Naive thymus-derived CD8-positive, alpha-beta T cell (primary cell): ENCODE measurements around the gene IL16. TPM values are rescaled to one million over a fixed set of nuclear protein-coding genes. Genes with fewer than 3 reads are reported as not detected.
"Not testable (repeated sequence)": the region's sequence is repeated elsewhere in the genome, so short reads cannot be mapped to it uniquely, and the experiment has no call there.

Experiments
- ATAC-seq, 2 donors: fragments of 150-1000 bp; cut with Tn5 transposase in 1 of 2; sonication (Bioruptor Pico), chemical (Tn5 transposase) in 1 of 2; 1 replicate in 1 of 2; 2 replicates in 1 of 2; pipeline ENCODE4 v1.10.0; 2021; ENCODE audit warnings: mild to moderate bottlenecking in 2 of 2, moderate library complexity in 2 of 2
- POLR2A ChIA-PET: fragments of 350-600 bp; sonication (Branson Sonifier 250); formaldehyde crosslinking; loops from one replicate; lab custom pipeline; 2021; ENCODE audit warnings: antibody characterized with exemption; lab: Charles Lee
- DNase-seq, 10 donors: peaks; one replicate each; pipeline versions ENCODE4 v3.0.0 to v3.0.0-alpha.2; 2020 to 2022
- H3K27ac Mint-ChIP-seq, 10 donors: one replicate each; pipeline ENCODE4 v1.8.0; 2020 to 2022; ENCODE audit warnings: mild to moderate bottlenecking in 10 of 10, mixed read lengths in 10 of 10, moderate library complexity in 4 of 10, inconsistent platforms in 1 of 10
- H3K27me3 Mint-ChIP-seq, 5 donors: one replicate each; pipeline ENCODE4 v1.8.0; 2021 to 2022; ENCODE audit warnings: mixed read lengths in 5 of 5
- H3K36me3 Mint-ChIP-seq, 3 donors: one replicate each; pipeline ENCODE4 v1.8.0; 2020 to 2022; ENCODE audit warnings: mixed read lengths in 3 of 3, mild to moderate bottlenecking in 2 of 3, inconsistent platforms in 1 of 3
- H3K4me1 Mint-ChIP-seq, 4 donors: one replicate each; pipeline ENCODE4 v1.8.0; 2021 to 2022; ENCODE audit warnings: mixed read lengths in 4 of 4
- H3K4me3 Mint-ChIP-seq, 10 donors: one replicate each; pipeline ENCODE4 v1.8.0; 2020 to 2022; ENCODE audit warnings: mild to moderate bottlenecking in 10 of 10, mixed read lengths in 10 of 10, moderate library complexity in 6 of 10, inconsistent platforms in 1 of 10
- H3K9me3 Mint-ChIP-seq, 9 donors: one replicate each; pipeline ENCODE4 v1.8.0; 2020 to 2022; ENCODE audit warnings: mixed read lengths in 9 of 9, mild to moderate bottlenecking in 3 of 9, inconsistent platforms in 1 of 9, moderate library complexity in 1 of 9
- polyA plus RNA-seq, 3 donors: library from polyadenylated mRNA; unstranded; fragments of 300-500 nt; fragmentation: Illumina TruSeq; gene quantifications; one replicate each; pipeline ENCODE4 v1.2.3, GENCODE V29; 2021
- total RNA-seq, 8 experiments: library from RNA in 2 of 8; stranded (reverse) in 2 of 8; gene quantifications; one replicate each; pipeline ENCODE4 v1.2.3 and lab custom pipeline; 2021 to 2026

IL16 gene
- total RNA-seq: 100 to 1,000 TPM; 395 to 415 TPM
- polyA plus RNA-seq: 100 to 1,000 TPM; 193 to 428 (median 311) TPM
- 169 to 645 (median 355) reads per million in 6 experiments for total RNA-seq (lab: John Stamatoyannopoulos, UW)

DNA sequence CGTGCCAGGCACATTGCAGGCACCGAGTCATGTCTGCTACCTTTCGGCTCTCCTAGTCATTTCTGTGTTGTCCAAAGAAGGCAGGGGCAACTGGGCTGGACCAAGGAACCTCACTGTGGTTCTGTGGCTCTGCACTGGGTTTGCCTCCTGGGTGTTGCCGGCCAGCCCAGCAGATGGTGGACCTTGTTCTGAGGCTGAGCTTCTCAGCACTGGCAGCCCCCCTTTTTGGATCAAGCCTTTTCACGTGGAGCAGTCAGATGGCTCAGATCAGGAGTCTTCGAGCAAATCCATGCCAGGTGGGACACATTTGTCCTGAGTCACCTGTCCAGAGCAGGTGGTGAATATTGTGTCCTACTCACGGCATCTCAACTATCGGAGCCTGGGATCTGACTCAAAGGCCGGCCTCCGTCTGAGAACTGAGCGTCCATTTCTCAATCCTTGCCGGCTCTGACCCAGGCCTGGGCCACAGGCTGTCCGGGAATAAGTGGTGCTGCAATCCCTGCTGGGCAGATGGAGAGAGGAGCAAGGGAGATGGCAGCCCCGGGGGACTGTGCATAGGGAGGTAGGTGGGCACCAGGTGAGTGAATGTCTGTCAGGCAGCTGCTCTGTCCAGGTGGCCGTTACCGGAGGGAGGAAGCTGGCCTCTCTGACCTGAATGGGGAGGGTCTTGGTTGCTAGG is at the start of gene IL16:
Gene IL16 (plus strand): TSS at position 304 of the 679 bp plus-strand sequence. CDS start 28,521 bp downstream, outside the sequence.
- POLR2A ChIA-PET: no interaction called here
- Mint-ChIP-seq H3K9me3 (no peaks in the 10 kb centered on the region), H3K36me3 (no peaks in the 10 kb centered on the region), H3K27ac (no peak within 1 kb of the TSS), H3K27me3 (peaks cover under 1 to 29% (median 14%) of the 10 kb centered on the region in 5 donors), H3K4me3 (no peak within 1 kb of the TSS), H3K4me1 (peaks cover 0 to 2% (median 0%) of the 10 kb centered on the region in 4 donors)
- DNase-seq: no peak
- no peak for ATAC-seq

DNA sequence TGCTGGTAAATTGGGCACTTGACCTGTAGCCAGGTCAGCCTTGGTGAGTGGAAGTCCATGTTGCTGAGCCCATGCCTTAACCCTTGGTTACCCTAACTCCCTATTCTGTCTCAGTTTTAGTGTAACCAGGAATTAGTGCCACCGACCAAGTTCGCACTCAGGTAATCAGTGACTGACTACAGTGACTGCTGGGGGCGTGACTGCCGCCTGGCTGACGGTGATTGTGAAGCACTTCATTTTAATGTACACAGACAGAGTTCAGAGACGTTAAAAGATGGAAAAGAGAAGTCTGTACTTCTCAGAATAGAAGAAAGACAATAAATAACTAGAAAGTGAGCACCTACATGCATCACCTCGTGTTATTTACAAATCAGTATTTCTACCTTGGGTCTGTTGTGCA is 45.3 kb upstream of the IL16 start:
- peaks cover 0 to 4% (median 0%) of the 10 kb centered on the region in 4 donors for H3K4me1 Mint-ChIP-seq
- ATAC-seq (no peak), DNase-seq (no peak)
- H3K27me3 Mint-ChIP-seq: peaks cover 0 to 4% (median 3%) of the 10 kb centered on the region in 5 donors
- no peaks in the 10 kb centered on the region for H3K9me3 Mint-ChIP-seq
- H3K36me3 Mint-ChIP-seq: no peaks in the 10 kb centered on the region
- no peak overlapping the region for H3K27ac Mint-ChIP-seq
- POLR2A ChIA-PET: no interaction called here
- no peak overlapping the region for H3K4me3 Mint-ChIP-seq

GRCh38 chr15:81152339-81152738 is 44.3 kb upstream of the IL16 start:
- Mint-ChIP-seq H3K36me3 (no peaks in the 10 kb centered on the region), H3K4me3 (no peak overlapping the region), H3K27me3 (peaks cover 0 to 4% (median under 1%) of the 10 kb centered on the region in 5 donors), H3K9me3 (no peaks in the 10 kb centered on the region), H3K4me1 (peaks cover 0 to 4% (median 0%) of the 10 kb centered on the region in 4 donors), H3K27ac (no peak overlapping the region)
- DNase-seq: no peak
- ATAC-seq: no peak
- POLR2A ChIA-PET: no interaction called here

- no peak for DNase-seq
- POLR2A ChIA-PET: no interaction called here
- Mint-ChIP-seq H3K9me3 (no peaks in the 10 kb centered on the region), H3K27ac (no peak overlapping the region), H3K36me3 (no peaks in the 10 kb centered on the region), H3K27me3 (peaks cover 0 to 4% (median 0%) of the 10 kb centered on the region in 5 donors), H3K4me3 (no peak overlapping the region), H3K4me1 (peaks cover 0 to 4% (median 0%) of the 10 kb centered on the region in 4 donors)
- no peak for ATAC-seq
These were observed 43.9 kb upstream of the IL16 start for GRCh38 chr15:81152799-81153198.

GRCh38 chr15:81155375-81156218 is 41.1 kb upstream of the IL16 start:
- H3K27me3 Mint-ChIP-seq: peaks cover 0 to 4% (median 0%) of the 10 kb centered on the region in 5 donors
- ATAC-seq (peak in 1 of 2 donors; percentile 38), DNase-seq (peak in 5 of 10 donors; percentile 6 to 36 (median 21))
- no peak overlapping the region for H3K4me3 Mint-ChIP-seq
- H3K27ac Mint-ChIP-seq: no peak overlapping the region
- POLR2A ChIA-PET: no interaction called here
- no peaks in the 10 kb centered on the region for H3K36me3 Mint-ChIP-seq
- no peaks in the 10 kb centered on the region for H3K9me3 Mint-ChIP-seq
- peaks cover under 1 to 5% (median 2%) of the 10 kb centered on the region in 4 donors for H3K4me1 Mint-ChIP-seq

- no peak for DNase-seq
- peaks cover 0 to 6% (median 2%) of the 10 kb centered on the region in 5 donors for H3K27me3 Mint-ChIP-seq
- POLR2A ChIA-PET: no interaction called here
- peaks cover 7 to 12% (median 9%) of the 10 kb centered on the region in 4 donors for H3K4me1 Mint-ChIP-seq
- H3K9me3 Mint-ChIP-seq: no peaks in the 10 kb centered on the region
- no peak for ATAC-seq
- no peak overlapping the region for H3K4me3 Mint-ChIP-seq
- H3K36me3 Mint-ChIP-seq: no peaks in the 10 kb centered on the region
- no peak overlapping the region for H3K27ac Mint-ChIP-seq
These were observed 40.4 kb upstream of the IL16 start for GRCh38 chr15:81156324-81156723.

- H3K4me3 Mint-ChIP-seq: no peak overlapping the region
- DNase-seq (no peak), ATAC-seq (no peak)
- peak overlapping the region in 1 of 10 donors; percentile 28 for H3K27ac Mint-ChIP-seq
- POLR2A ChIA-PET: interaction anchor here (0.6 kb wide), 1 partner anchor 174 kb away, joined by 3 read pairs; no protein-coding TSS in a partner anchor
- peaks cover 0 to 7% (median 0%) of the 10 kb centered on the region in 5 donors for H3K27me3 Mint-ChIP-seq
- no peaks in the 10 kb centered on the region for H3K9me3 Mint-ChIP-seq
- H3K4me1 Mint-ChIP-seq: peaks cover 14 to 23% (median 20%) of the 10 kb centered on the region in 4 donors
- no peaks in the 10 kb centered on the region for H3K36me3 Mint-ChIP-seq
These were observed 39.3 kb upstream of the IL16 start for GRCh38 chr15:81157195-81157938.

- Mint-ChIP-seq H3K36me3 (no peaks in the 10 kb centered on the region), H3K27me3 (peaks cover 0 to 9% (median 0%) of the 10 kb centered on the region in 5 donors), H3K4me3 (no peak overlapping the region), H3K4me1 (peaks cover 16 to 25% (median 20%) of the 10 kb centered on the region in 4 donors), H3K9me3 (no peaks in the 10 kb centered on the region), H3K27ac (no peak overlapping the region)
- DNase-seq (no peak), ATAC-seq (no peak)
- POLR2A ChIA-PET: no interaction called here
These were observed 38.8 kb upstream of the IL16 start for GRCh38 chr15:81157939-81158223.

GRCh38 chr15:81158561-81158960 is 38.1 kb upstream of the IL16 start:
- H3K27ac Mint-ChIP-seq, H3K36me3 Mint-ChIP-seq, POLR2A ChIA-PET, ATAC-seq, H3K9me3 Mint-ChIP-seq, H3K27me3 Mint-ChIP-seq, DNase-seq, H3K4me3 Mint-ChIP-seq: not testable (repeated sequence)
- peaks cover 16 to 25% (median 20%) of the 10 kb centered on the region in 4 donors for H3K4me1 Mint-ChIP-seq

- Mint-ChIP-seq H3K36me3 (no peaks in the 10 kb centered on the region), H3K4me1 (peaks cover 16 to 23% (median 20%) of the 10 kb centered on the region in 4 donors), H3K27ac (peak overlapping the region in 2 of 10 donors; percentile 24 to 95), H3K27me3 (peaks cover 0 to 13% (median 2%) of the 10 kb centered on the region in 5 donors), H3K4me3 (peak overlapping the region in 3 of 10 donors; percentile 2 to 52 (median 39)), H3K9me3 (no peaks in the 10 kb centered on the region)
- POLR2A ChIA-PET: no interaction called here
- DNase-seq (no peak), ATAC-seq (no peak)
These were observed 36.1 kb upstream of the IL16 start for GRCh38 chr15:81160312-81161159.

- H3K4me1 Mint-ChIP-seq: peaks cover 16 to 21% (median 20%) of the 10 kb centered on the region in 4 donors
- peak overlapping the region in 2 of 10 donors; percentile 2 to 52 for H3K4me3 Mint-ChIP-seq
- H3K27ac Mint-ChIP-seq: peak overlapping the region in 4 of 10 donors; percentile 11 to 95 (median 36)
- H3K36me3 Mint-ChIP-seq: no peaks in the 10 kb centered on the region
- no peaks in the 10 kb centered on the region for H3K9me3 Mint-ChIP-seq
- peaks cover 0 to 13% (median 2%) of the 10 kb centered on the region in 5 donors for H3K27me3 Mint-ChIP-seq
- ATAC-seq: peak; percentile 47 to 87
- DNase-seq: peak in 4 of 10 donors; percentile 5 to 29 (median 25)
- POLR2A ChIA-PET: no interaction called here
These were observed 35.5 kb upstream of the IL16 start for GRCh38 chr15:81161160-81161673.
